Lower lobe of right lung (tissue), 2 donors: ENCODE measurements around the gene SH3PXD2A. TPM values are rescaled to one million over a fixed set of nuclear protein-coding genes. Genes with fewer than 3 reads are reported as not detected.
A peak's percentile ranks its signal among the peaks of the same experiment; 100 is the strongest.

Experiments used
- ATAC-seq, 2 donors: fragments of 200-7000 bp; cut with Tn5 transposase; one replicate each; pipeline ENCODE4 v1.9.1; 2020 to 2022; ENCODE audit warnings: mild to moderate bottlenecking in 2 of 2, moderate library complexity in 2 of 2
- DNase-seq: peaks from one replicate; pipeline ENCODE4 v3.0.0-alpha.2; 2020
- H3K27ac ChIP-seq: fragments of 200-600 bp; one replicate; pipeline ENCODE4 v1.8.0; 2022
- H3K27me3 ChIP-seq: fragments of 200-600 bp; one replicate; pipeline ENCODE4 v1.8.0; 2022; ENCODE audit warnings: low read depth
- H3K36me3 ChIP-seq: fragments of 200-600 bp; one replicate; pipeline ENCODE4 v1.8.0; 2022; ENCODE audit warnings: mild to moderate bottlenecking
- H3K4me1 ChIP-seq: fragments of 200-600 bp; one replicate; pipeline ENCODE4 v1.8.0; 2022
- H3K4me3 ChIP-seq: fragments of 200-600 bp; one replicate; pipeline ENCODE4 v1.8.0; 2022; ENCODE audit warnings: mild to moderate bottlenecking
- H3K9me3 ChIP-seq: fragments of 200-600 bp; one replicate; pipeline ENCODE4 v1.8.0; 2022
- CTCF ChIP-seq: fragments of 200-600 bp; IDR thresholded peaks from one replicate; pipeline ENCODE4 v1.8.0; 2022; ENCODE audit warnings: antibody characterized with exemption, mild to moderate bottlenecking
- intact Hi-C: fragments of 100-400 bp; cut with DNase I; formaldehyde crosslinking; loops from one replicate; pipeline ENCODE4 v1.11.0; 2022
- total RNA-seq: library from RNA; stranded (reverse); fragmentation: NEBNext Ultra II Directional; extraction: Animal tissue kit (Norgen Biotek cat#: 25700); gene quantifications from one replicate; pipeline ENCODE4 v1.2.1, GENCODE V29; 2021
- donor health status: DM: no; HTN: yes; CAD: no; lungs with severe emphysema.

Gene SH3PXD2A
- total RNA-seq, 1 donor from 2014 or later: 34.8 TPM

DNA sequence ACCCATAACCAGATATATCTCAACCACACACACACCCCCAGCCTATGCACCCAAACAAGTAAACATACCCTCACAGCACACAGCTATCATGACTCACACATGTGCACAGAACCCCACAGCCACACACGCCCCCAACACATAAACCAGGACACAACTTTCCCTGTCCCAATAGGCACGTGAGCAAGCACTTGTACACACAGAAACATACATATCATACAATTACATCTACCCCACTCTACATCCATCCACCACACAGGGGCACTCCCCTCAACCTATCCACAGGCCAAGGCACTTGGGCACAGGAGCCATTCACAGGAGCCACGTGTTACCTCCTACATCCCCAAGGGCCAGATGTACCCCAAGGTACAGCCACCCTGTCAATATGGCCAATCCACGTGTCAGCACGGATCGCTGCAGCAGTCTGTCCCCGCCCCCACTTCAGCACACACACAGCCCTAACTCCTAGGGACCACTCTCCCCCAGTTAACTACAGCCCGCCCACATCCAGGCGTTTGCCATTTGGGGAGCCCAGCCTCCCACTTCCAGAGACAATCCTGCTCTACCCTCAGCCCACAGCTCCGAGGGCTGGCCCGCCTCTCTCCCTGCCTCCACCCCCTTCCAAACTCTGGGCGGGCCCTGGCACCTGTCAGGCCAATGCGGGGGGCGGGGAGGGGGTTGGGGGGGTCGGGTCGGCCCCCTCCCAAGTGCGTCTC, 163.5 kb downstream of the SH3PXD2A start:
- Histone ChIP-seq H3K4me3 (peak overlapping the region; percentile 40), H3K9me3 (no peaks in the 10 kb centered on the region), H3K27me3 (no peaks in the 10 kb centered on the region), H3K4me1 (peaks cover 29% of the 10 kb centered on the region), H3K27ac (no peak overlapping the region), H3K36me3 (no peaks in the 10 kb centered on the region)
- no peak for DNase-seq
- no peak for TF ChIP-seq CTCF
- no peak for ATAC-seq
- intact Hi-C loops: no loop called here

DNA sequence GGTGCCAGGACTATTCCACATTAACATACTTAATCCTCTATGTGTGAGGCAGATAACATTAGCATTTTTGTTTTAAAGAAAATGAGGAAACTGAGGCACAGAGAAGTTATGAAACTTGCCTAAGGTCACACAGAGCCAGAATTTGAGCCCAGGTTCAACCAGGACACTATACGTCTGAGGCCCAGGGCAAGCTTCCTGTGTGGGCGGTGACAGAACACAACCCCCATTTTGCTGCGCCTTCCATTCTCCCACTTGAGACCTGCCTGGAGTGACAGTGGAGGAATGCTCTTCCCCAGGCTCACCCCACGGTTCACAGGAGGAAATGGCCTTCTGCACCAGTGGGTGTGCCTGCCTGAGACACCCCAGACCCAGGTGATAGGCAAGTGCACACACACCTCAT, 164.1 kb downstream of the SH3PXD2A start:
- intact Hi-C loops: no loop called here
- no peaks in the 10 kb centered on the region for H3K36me3 ChIP-seq
- no peak for TF ChIP-seq CTCF
- H3K27me3 ChIP-seq: no peaks in the 10 kb centered on the region
- no peaks in the 10 kb centered on the region for H3K9me3 ChIP-seq
- no peak overlapping the region for H3K4me3 ChIP-seq
- no peak for DNase-seq
- peaks cover 26% of the 10 kb centered on the region for H3K4me1 ChIP-seq
- no peak overlapping the region for H3K27ac ChIP-seq
- no peak for ATAC-seq

DNA sequence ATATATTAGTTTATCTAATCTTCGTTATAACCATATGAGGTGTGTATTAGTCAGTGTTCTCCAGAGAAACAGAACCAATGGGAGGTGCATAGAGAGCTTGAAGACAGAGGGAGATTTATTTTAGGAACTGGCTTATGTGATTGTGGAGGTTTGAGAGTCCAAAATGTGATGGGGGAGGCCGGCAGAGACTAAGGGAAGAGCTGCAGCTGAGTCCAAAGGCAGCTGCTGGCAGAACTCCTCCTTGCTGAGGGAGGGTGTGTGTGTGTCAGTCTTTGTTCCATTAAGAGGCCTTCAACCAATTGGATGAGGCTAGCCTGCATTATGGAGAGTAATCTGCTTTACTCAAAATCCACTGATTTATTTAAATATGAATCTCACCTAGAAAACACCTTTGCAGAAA, 165.1 kb downstream of the SH3PXD2A start:
- no peak for ATAC-seq
- peaks cover 24% of the 10 kb centered on the region for H3K4me1 ChIP-seq

GRCh38 chr10:103688491-103688890, 166.9 kb downstream of the SH3PXD2A start:
- no peaks in the 10 kb centered on the region for H3K36me3 ChIP-seq
- DNase-seq: no peak
- no peaks in the 10 kb centered on the region for H3K27me3 ChIP-seq
- H3K9me3 ChIP-seq: no peaks in the 10 kb centered on the region
- no peak overlapping the region for H3K4me3 ChIP-seq
- TF ChIP-seq CTCF: no peak
- ATAC-seq: no peak
- no peak overlapping the region for H3K27ac ChIP-seq
- peaks cover 14% of the 10 kb centered on the region for H3K4me1 ChIP-seq
- intact Hi-C loops: loop anchor here (10.0 kb wide), 1 partner anchor 74 kb away; no protein-coding TSS in a partner anchor

More for the DNA sequence above, 165.1 kb downstream of the SH3PXD2A start:
- no peak for DNase-seq
- Histone ChIP-seq H3K27me3 (no peaks in the 10 kb centered on the region), H3K4me3 (no peak overlapping the region), H3K36me3 (no peaks in the 10 kb centered on the region), H3K27ac (no peak overlapping the region), H3K9me3 (no peaks in the 10 kb centered on the region)
- intact Hi-C loops: no loop called here
- TF ChIP-seq CTCF: no peak

- Histone ChIP-seq H3K27ac (no peak overlapping the region), H3K4me1 (peaks cover 12% of the 10 kb centered on the region), H3K27me3 (no peaks in the 10 kb centered on the region), H3K4me3 (no peak overlapping the region), H3K36me3 (no peaks in the 10 kb centered on the region), H3K9me3 (no peaks in the 10 kb centered on the region)
- DNase-seq (no peak), ATAC-seq (no peak)
- intact Hi-C loops: loop anchor here (10.0 kb wide), 1 partner anchor 73 kb away; no protein-coding TSS in a partner anchor
- TF ChIP-seq CTCF: no peak
Measured at GRCh38 chr10:103687718-103688117, 167.7 kb downstream of the SH3PXD2A start.
